Naive thymus-derived CD8-positive, alpha-beta T cell (primary cell): ENCODE data around the gene LAMB3. TPM values are rescaled to one million over a fixed set of nuclear protein-coding genes. Genes with fewer than 3 reads are reported as not detected.
"Not testable (repeated sequence)": the region's sequence is repeated elsewhere in the genome, so short reads cannot be mapped to it uniquely, and the experiment has no call there.

ENCODE experiments used
- ATAC-seq, 2 donors: fragments of 150-1000 bp; cut with Tn5 transposase in 1 of 2; sonication (Bioruptor Pico), chemical (Tn5 transposase) in 1 of 2; 1 replicate in 1 of 2; 2 replicates in 1 of 2; pipeline ENCODE4 v1.10.0; 2021; ENCODE audit warnings: mild to moderate bottlenecking in 2 of 2, moderate library complexity in 2 of 2
- POLR2A ChIA-PET: fragments of 350-600 bp; sonication (Branson Sonifier 250); formaldehyde crosslinking; loops from one replicate; lab custom pipeline; 2021; ENCODE audit warnings: antibody characterized with exemption; lab: Charles Lee
- DNase-seq, 10 donors: peaks; one replicate each; pipeline versions ENCODE4 v3.0.0 to v3.0.0-alpha.2; 2020 to 2022
- H3K27ac Mint-ChIP-seq, 10 donors: one replicate each; pipeline ENCODE4 v1.8.0; 2020 to 2022; ENCODE audit warnings: mild to moderate bottlenecking in 10 of 10, mixed read lengths in 10 of 10, moderate library complexity in 4 of 10, inconsistent platforms in 1 of 10
- H3K27me3 Mint-ChIP-seq, 5 donors: one replicate each; pipeline ENCODE4 v1.8.0; 2021 to 2022; ENCODE audit warnings: mixed read lengths in 5 of 5
- H3K36me3 Mint-ChIP-seq, 3 donors: one replicate each; pipeline ENCODE4 v1.8.0; 2020 to 2022; ENCODE audit warnings: mixed read lengths in 3 of 3, mild to moderate bottlenecking in 2 of 3, inconsistent platforms in 1 of 3
- H3K4me1 Mint-ChIP-seq, 4 donors: one replicate each; pipeline ENCODE4 v1.8.0; 2021 to 2022; ENCODE audit warnings: mixed read lengths in 4 of 4
- H3K4me3 Mint-ChIP-seq, 10 donors: one replicate each; pipeline ENCODE4 v1.8.0; 2020 to 2022; ENCODE audit warnings: mild to moderate bottlenecking in 10 of 10, mixed read lengths in 10 of 10, moderate library complexity in 6 of 10, inconsistent platforms in 1 of 10
- H3K9me3 Mint-ChIP-seq, 9 donors: one replicate each; pipeline ENCODE4 v1.8.0; 2020 to 2022; ENCODE audit warnings: mixed read lengths in 9 of 9, mild to moderate bottlenecking in 3 of 9, inconsistent platforms in 1 of 9, moderate library complexity in 1 of 9
- polyA plus RNA-seq, 3 donors: library from polyadenylated mRNA; unstranded; fragments of 300-500 nt; fragmentation: Illumina TruSeq; gene quantifications; one replicate each; pipeline ENCODE4 v1.2.3, GENCODE V29; 2021
- total RNA-seq, 8 experiments: library from RNA in 2 of 8; stranded (reverse) in 2 of 8; gene quantifications; one replicate each; pipeline ENCODE4 v1.2.3 and lab custom pipeline; 2021 to 2026

The LAMB3 gene
- under 1 TPM; 0.73 to 0.93 TPM for total RNA-seq
- under 1 TPM in 2 of 3 donors, not detected in 1; 0.42 to 0.86 TPM for polyA plus RNA-seq
- 0 to 2.9 (median 0.49) reads per million in 6 experiments for total RNA-seq (lab: John Stamatoyannopoulos, UW)

DNA sequence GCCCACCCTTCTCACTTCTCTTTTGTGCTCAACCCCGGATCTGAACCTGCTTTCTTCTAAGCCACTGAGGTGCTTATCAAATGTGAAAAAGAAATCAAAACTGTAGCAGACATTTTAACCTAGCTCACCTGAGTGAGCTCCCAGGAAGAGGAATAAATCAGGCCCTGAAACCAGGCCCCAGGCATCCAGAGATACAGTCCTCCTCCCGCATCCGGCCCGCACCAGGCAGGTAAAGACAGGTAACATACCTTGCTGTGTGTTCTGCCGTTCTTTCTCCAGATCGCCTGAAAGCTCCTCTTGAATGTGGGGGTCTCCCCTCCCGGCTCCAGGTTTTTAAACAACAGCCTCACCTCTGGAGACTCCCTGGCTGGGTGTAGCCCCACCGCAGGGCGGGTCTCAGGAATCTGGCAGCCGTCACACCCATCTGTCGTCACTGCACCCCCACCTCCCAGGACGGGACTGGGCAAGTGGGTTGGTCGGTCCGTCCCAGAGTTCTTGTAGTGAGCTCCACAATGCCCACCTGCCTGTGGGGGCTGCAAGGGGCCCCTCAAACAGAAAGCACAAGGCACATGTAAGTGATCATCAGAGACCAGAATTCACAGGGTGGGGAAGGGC lies at the start of gene LAMB3:
Gene LAMB3, minus strand, starts transcription at position 305 of the 615 bp plus-strand sequence. CDS start 1,481 bp downstream, outside the sequence.
- H3K27me3 Mint-ChIP-seq, result no peaks in the 10 kb centered on the region
- H3K9me3 Mint-ChIP-seq, result no peaks in the 10 kb centered on the region
- no peak for ATAC-seq
- peak within 1 kb of the TSS in 1 of 10 donors; percentile 37 for H3K4me3 Mint-ChIP-seq
- peaks cover 2 to 11% (median 7%) of the 10 kb centered on the region in 4 donors for H3K4me1 Mint-ChIP-seq
- POLR2A ChIA-PET, result no interaction called here
- DNase-seq, result no peak
- H3K36me3 Mint-ChIP-seq, result no peaks in the 10 kb centered on the region
- H3K27ac Mint-ChIP-seq, result peak within 1 kb of the TSS in 3 of 10 donors; percentile 27 to 77 (median 36)

GRCh38 chr1:209700686-209701085 lies 48.5 kb upstream of the LAMB3 start:
- H3K4me3 Mint-ChIP-seq, DNase-seq, POLR2A ChIA-PET, H3K36me3 Mint-ChIP-seq, H3K27me3 Mint-ChIP-seq, H3K4me1 Mint-ChIP-seq, H3K9me3 Mint-ChIP-seq, ATAC-seq: not testable (repeated sequence)
- peak overlapping the region in 1 of 10 donors; percentile 5 for H3K27ac Mint-ChIP-seq

GRCh38 chr1:209697126-209697525 lies 44.9 kb upstream of the LAMB3 start:
- Mint-ChIP-seq H3K4me3 (no peak overlapping the region), H3K9me3 (no peaks in the 10 kb centered on the region), H3K36me3 (no peaks in the 10 kb centered on the region), H3K4me1 (peaks cover 0 to 11% (median 8%) of the 10 kb centered on the region in 4 donors), H3K27ac (peak overlapping the region in 1 of 10 donors; percentile 2), H3K27me3 (peaks cover 0 to 13% (median 0%) of the 10 kb centered on the region in 5 donors)
- POLR2A ChIA-PET, result no interaction called here
- no peak for DNase-seq
- ATAC-seq, result no peak

DNA sequence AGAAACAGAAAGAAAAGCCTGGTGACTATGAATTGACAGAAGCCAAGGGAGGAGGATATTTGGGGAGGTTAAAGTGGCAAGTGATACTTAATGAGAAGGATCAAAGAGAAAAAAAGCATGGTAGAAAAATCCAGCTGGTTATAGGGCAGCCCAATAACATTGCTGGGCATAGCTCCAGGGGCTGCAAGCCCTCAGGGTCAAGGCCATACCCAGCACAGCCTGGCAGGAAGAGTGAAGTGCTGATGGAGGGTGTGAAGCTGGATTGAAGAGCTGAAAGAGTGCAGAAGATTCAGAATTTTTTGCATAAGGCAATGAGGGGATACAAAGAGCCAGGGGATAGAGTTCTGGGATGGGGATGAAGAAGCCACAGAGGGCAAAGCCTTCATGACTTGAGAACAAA lies 44.4 kb upstream of the LAMB3 start:
- Mint-ChIP-seq H3K9me3 (no peaks in the 10 kb centered on the region), H3K27ac (peak overlapping the region in 2 of 10 donors; percentile 2 to 37), H3K4me3 (no peak overlapping the region), H3K4me1 (peaks cover 0 to 11% (median 7%) of the 10 kb centered on the region in 4 donors), H3K27me3 (peaks cover 0 to 12% (median 0%) of the 10 kb centered on the region in 5 donors), H3K36me3 (no peaks in the 10 kb centered on the region)
- ATAC-seq (no peak), DNase-seq (no peak)
- POLR2A ChIA-PET, result no interaction called here

DNA sequence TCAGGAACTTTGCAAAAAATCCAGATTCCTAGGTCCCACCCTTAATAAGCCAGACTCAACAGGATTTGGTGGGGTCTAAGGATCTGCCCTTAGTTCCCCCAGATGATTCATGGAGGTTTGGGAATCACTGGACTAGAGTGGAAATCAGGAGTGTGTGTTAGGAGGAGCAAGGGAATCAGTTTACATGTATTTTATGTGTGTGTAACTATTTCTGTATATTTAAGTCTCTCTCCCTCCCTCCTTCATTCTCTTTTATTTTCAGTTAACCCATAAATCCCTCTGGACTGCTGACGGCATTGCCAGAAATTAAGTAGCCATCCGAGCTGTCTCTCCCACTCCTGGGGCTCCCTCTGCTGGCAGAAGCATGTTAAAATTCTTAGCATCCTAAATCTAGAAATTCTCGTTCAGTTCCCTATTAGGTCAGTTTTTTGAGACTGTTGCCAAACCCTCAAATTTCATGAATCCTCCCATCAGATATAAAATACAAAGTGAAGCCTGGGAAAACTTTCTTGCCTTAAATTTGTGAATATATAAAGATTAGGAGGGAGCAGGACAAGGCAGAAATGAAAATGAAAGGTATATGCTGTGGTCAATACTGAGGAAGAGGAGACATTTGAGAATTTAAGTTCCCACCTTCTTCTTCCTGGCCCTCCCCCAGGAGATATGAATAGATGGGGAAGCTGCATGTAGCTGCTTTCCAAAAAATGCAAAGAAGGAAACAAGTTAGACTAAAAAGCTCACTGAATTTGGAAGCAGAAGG lies 40.7 kb upstream of the LAMB3 start:
- peak overlapping the region in 3 of 10 donors; percentile 14 to 74 (median 49) for H3K27ac Mint-ChIP-seq
- peaks cover 0 to 8% (median 0%) of the 10 kb centered on the region in 5 donors for H3K27me3 Mint-ChIP-seq
- ATAC-seq (peak; percentile 36 to 53), DNase-seq (peak; percentile 27 to 81 (median 48))
- H3K4me1 Mint-ChIP-seq, result peaks cover 8 to 12% (median 9%) of the 10 kb centered on the region in 4 donors
- H3K9me3 Mint-ChIP-seq, result no peaks in the 10 kb centered on the region
- H3K36me3 Mint-ChIP-seq, result peaks cover 0 to 3% (median 0%) of the 10 kb centered on the region in 3 donors
- H3K4me3 Mint-ChIP-seq, result no peak overlapping the region
- POLR2A ChIA-PET, result interaction anchor here (0.5 to 1.3 kb wide), 2 partner anchors 63 to 68 kb away, joined by 3 read pairs; partner anchors contain the start of gene TRAF3IP3

DNA sequence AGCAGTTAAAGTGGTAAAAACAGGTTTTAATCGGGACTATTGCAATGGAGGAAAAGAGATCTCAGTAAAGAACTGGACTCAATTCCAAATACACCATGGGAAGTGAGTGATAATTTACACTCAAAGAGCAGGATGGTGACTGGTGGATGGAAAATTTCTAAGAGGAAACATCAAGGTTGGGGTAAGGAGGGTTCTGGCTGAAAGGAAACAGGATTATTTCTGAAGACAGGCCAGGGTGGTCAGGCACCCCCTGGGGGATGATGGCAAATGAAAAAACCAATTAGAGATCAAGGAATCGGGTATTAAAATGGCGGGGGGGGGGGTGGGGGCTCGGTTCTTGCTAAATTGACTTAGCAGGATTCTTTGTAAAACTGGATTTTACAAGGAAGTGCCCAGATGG lies 40.1 kb upstream of the LAMB3 start:
- Mint-ChIP-seq H3K27ac (peak overlapping the region in 2 of 10 donors; percentile 23 to 34), H3K9me3 (no peaks in the 10 kb centered on the region), H3K4me3 (no peak overlapping the region), H3K4me1 (peaks cover 8 to 13% (median 10%) of the 10 kb centered on the region in 4 donors), H3K36me3 (peaks cover 0 to 3% (median 0%) of the 10 kb centered on the region in 3 donors), H3K27me3 (peaks cover 0 to 7% (median 0%) of the 10 kb centered on the region in 5 donors)
- POLR2A ChIA-PET, result interaction anchor here (1.3 kb wide), 1 partner anchor 63 kb away, joined by 3 read pairs; the partner anchor contains the start of gene TRAF3IP3
- ATAC-seq, result no peak
- DNase-seq, result no peak

- Mint-ChIP-seq H3K27me3 (peaks cover 0 to 7% (median 0%) of the 10 kb centered on the region in 5 donors), H3K4me1 (peaks cover 7 to 23% (median 16%) of the 10 kb centered on the region in 4 donors), H3K27ac (peak overlapping the region in 1 of 10 donors; percentile 21), H3K4me3 (no peak overlapping the region), H3K36me3 (peaks cover 0 to 3% (median 0%) of the 10 kb centered on the region in 3 donors), H3K9me3 (no peaks in the 10 kb centered on the region)
- POLR2A ChIA-PET, result interaction anchor here (1.0 kb wide), 1 partner anchor 77 kb away, joined by 3 read pairs; no protein-coding TSS in a partner anchor
- DNase-seq (no peak), ATAC-seq (no peak)
Measured at GRCh38 chr1:209691237-209691636, 39.0 kb upstream of the LAMB3 start.

DNA sequence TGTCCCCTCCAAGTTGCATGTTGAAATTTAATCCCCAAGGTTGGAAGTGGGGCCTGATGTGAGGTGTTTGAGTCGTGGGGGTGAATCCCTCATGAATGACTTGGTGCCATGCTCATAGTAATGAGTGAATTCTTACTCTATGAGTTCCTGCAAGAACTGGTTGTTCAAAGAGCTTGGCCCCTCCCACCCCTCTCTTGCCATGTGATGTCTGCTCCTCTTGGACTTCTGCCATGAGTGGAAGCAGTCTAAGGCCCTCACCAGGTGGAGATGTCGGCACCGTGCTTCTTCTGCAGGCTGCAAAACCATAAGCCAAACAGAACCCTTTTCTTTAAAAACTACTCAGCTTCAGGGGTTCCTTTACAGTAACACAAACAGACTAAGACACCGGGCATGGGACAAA lies 37.3 kb upstream of the LAMB3 start:
- DNase-seq (no peak), ATAC-seq (no peak)
- H3K36me3 Mint-ChIP-seq, result peaks cover 0 to 3% (median 0%) of the 10 kb centered on the region in 3 donors
- no peak overlapping the region for H3K27ac Mint-ChIP-seq
- POLR2A ChIA-PET, result no interaction called here
- H3K9me3 Mint-ChIP-seq, result no peaks in the 10 kb centered on the region
- H3K4me3 Mint-ChIP-seq, result no peak overlapping the region
- H3K27me3 Mint-ChIP-seq, result peaks cover 0 to 5% (median 0%) of the 10 kb centered on the region in 5 donors
- peaks cover 15 to 36% (median 30%) of the 10 kb centered on the region in 4 donors for H3K4me1 Mint-ChIP-seq

GRCh38 chr1:209688746-209689234 lies 36.6 kb upstream of the LAMB3 start:
- DNase-seq (no peak), ATAC-seq (no peak)
- Mint-ChIP-seq H3K36me3 (peaks cover 0 to 3% (median 0%) of the 10 kb centered on the region in 3 donors), H3K4me3 (no peak overlapping the region), H3K27me3 (peaks cover 0 to 2% (median 0%) of the 10 kb centered on the region in 5 donors), H3K27ac (peak overlapping the region in 1 of 10 donors; percentile 22), H3K9me3 (no peaks in the 10 kb centered on the region), H3K4me1 (peaks cover 15 to 36% (median 29%) of the 10 kb centered on the region in 4 donors)
- POLR2A ChIA-PET, result no interaction called here

GRCh38 chr1:209686322-209686721 lies 34.1 kb upstream of the LAMB3 start:
- ATAC-seq, result no peak
- peaks cover 13 to 36% (median 23%) of the 10 kb centered on the region in 4 donors for H3K4me1 Mint-ChIP-seq
- POLR2A ChIA-PET, result no interaction called here
- H3K27ac Mint-ChIP-seq, result peak overlapping the region in 2 of 10 donors; percentile 25 to 53
- H3K4me3 Mint-ChIP-seq, result peak overlapping the region in 9 of 10 donors; percentile 7 to 79 (median 16)
- peaks cover 0 to 3% (median 0%) of the 10 kb centered on the region in 3 donors for H3K36me3 Mint-ChIP-seq
- no peaks in the 10 kb centered on the region for H3K9me3 Mint-ChIP-seq
- no peak for DNase-seq
- peaks cover 0 to 5% (median 1%) of the 10 kb centered on the region in 5 donors for H3K27me3 Mint-ChIP-seq

DNA sequence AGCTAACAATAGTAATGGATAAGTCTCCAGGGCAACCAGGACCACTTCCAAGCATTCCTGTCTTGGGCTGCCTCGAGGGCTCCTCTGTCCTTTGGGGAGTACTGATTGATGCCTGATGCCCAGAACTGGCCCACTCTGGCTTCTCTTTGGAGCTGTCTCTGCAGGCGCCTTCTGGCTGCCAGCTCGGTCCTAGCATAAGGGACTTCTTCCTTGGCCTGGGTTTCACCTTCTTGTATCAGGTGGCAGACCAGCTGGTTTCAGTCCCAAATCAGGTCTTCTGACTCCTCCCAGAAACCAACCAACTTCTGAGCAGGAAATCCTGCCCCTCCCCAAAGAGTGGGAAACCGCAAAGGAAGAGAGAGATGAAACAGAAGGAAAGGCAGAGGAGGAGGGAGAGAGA lies 33.6 kb upstream of the LAMB3 start:
- peaks cover 0 to 2% (median 0%) of the 10 kb centered on the region in 9 donors for H3K9me3 Mint-ChIP-seq
- H3K27me3 Mint-ChIP-seq, result peaks cover 0 to 10% (median 6%) of the 10 kb centered on the region in 5 donors
- H3K4me1 Mint-ChIP-seq, result peaks cover 13 to 36% (median 23%) of the 10 kb centered on the region in 4 donors
- DNase-seq (peak in 4 of 10 donors; percentile 11 to 14 (median 13)), ATAC-seq (peak in 1 of 2 donors; percentile 57)
- POLR2A ChIA-PET, result no interaction called here
- H3K36me3 Mint-ChIP-seq, result peaks cover 0 to 8% (median 0%) of the 10 kb centered on the region in 3 donors
- H3K4me3 Mint-ChIP-seq, result peak overlapping the region; percentile 22 to 79 (median 67)
- peak overlapping the region in 7 of 10 donors; percentile 4 to 53 (median 38) for H3K27ac Mint-ChIP-seq

- ATAC-seq, result no peak
- Mint-ChIP-seq H3K9me3 (peaks cover 0 to 2% (median 0%) of the 10 kb centered on the region in 9 donors), H3K36me3 (peaks cover 0 to 5% (median 0%) of the 10 kb centered on the region in 3 donors), H3K27ac (no peak overlapping the region), H3K4me1 (peaks cover 16 to 26% (median 20%) of the 10 kb centered on the region in 4 donors), H3K27me3 (peaks cover 30 to 75% (median 54%) of the 10 kb centered on the region in 5 donors), H3K4me3 (no peak overlapping the region)
- DNase-seq, result no peak
- POLR2A ChIA-PET, result no interaction called here
Measured at GRCh38 chr1:209678981-209679539, 26.8 kb upstream of the LAMB3 start.
